ENCODE measurements around the gene CHD8.

DNA sequence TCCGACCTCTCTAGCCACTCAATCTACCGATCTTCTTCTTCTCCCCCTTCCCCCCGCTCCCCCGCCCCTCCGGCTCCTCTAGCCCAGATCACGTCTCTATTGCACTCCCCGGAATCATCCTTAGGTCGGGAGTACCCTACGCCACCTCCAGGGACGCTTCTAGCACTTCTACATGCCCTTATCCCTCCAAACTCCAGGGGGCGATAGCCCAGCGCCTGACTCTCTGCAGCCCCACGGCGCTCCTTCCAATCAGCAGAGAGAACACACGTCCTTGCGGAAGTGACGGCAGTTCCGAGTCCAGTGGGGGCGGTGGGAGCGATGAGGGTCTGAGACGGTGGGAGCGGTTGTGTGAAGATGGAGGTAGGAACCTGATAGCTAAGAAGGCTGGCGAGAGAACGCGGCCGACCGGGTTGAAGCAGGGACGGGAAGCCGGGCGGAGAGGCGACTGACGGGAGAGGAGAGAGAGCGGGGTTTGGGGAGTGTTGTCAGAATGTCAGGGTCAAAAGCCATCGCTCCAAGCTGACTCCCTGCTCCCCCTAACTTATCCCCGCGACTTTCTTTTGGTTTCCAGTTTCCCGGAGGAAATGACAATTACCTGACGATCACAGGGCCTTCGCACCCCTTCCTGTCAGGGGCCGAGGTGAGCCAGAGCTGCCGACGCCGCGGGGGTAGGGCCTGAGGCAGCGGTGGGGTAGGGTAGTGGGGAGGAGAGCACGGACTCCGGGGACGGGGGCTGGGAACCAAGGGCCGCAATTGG is 21.2 kb upstream of the CHD8 start, which contains the start of the genes RAB2B and TOX4:
- TF ChIP-seq, protein P1, sequence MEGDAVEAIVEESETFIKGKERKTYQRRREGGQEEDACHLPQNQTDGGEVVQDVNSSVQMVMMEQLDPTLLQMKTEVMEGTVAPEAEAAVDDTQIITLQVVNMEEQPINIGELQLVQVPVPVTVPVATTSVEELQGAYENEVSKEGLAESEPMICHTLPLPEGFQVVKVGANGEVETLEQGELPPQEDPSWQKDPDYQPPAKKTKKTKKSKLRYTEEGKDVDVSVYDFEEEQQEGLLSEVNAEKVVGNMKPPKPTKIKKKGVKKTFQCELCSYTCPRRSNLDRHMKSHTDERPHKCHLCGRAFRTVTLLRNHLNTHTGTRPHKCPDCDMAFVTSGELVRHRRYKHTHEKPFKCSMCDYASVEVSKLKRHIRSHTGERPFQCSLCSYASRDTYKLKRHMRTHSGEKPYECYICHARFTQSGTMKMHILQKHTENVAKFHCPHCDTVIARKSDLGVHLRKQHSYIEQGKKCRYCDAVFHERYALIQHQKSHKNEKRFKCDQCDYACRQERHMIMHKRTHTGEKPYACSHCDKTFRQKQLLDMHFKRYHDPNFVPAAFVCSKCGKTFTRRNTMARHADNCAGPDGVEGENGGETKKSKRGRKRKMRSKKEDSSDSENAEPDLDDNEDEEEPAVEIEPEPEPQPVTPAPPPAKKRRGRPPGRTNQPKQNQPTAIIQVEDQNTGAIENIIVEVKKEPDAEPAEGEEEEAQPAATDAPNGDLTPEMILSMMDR (IDR thresholded peaks at IDR 0.05; ENCODE audit: insufficient read depth, low read length, poor library complexity, severe bottlenecking) = peak; percentile 95
- TF ChIP-seq EZH2phosphoT487 (conservative IDR thresholded peaks at IDR 0.05; ENCODE audit: low read length) = no peak
